ENCODE data around the gene OSGEPL1.

Gene OSGEPL1

GRCh38 chr2:189729430-189729829 lies 33.2 kb downstream of the OSGEPL1 start:
- no peak overlapping the region for H2AFZ ChIP-seq (ENCODE audit: low read depth, low read length)
- H3K4me2 ChIP-seq (ENCODE audit: low read length), result no peak overlapping the region
- H3K79me2 ChIP-seq (ENCODE audit: low read length), result no peaks in the 10 kb centered on the region
- H3K36me3 ChIP-seq (replicated peaks; ENCODE audit: low read depth, low read length), result no peaks in the 10 kb centered on the region
- no peaks in the 10 kb centered on the region for H4K20me1 ChIP-seq (ENCODE audit: insufficient read depth, low read length)
- no peaks in the 10 kb centered on the region for H3K9me3 ChIP-seq (ENCODE audit: insufficient read depth, low read length)
- no peak overlapping the region for H3K27ac ChIP-seq (ENCODE audit: low read length)
- no peaks in the 10 kb centered on the region for H3K27me3 ChIP-seq (ENCODE audit: low read depth, low read length)
- no peak overlapping the region for H3K4me3 ChIP-seq (ENCODE audit: low read length)
- H3K9ac ChIP-seq (ENCODE audit: low read length), result no peak overlapping the region
- TF ChIP-seq CTCF (IDR thresholded peaks at IDR 0.05; ENCODE audit: low read depth, low read length) (no peak), EZH2phosphoT487 (IDR thresholded peaks at IDR 0.05; ENCODE audit: low read depth) (no peak)
- H3K4me1 ChIP-seq (ENCODE audit: low read length), result no peaks in the 10 kb centered on the region

GRCh38 chr2:189726849-189727248 lies 35.7 kb downstream of the OSGEPL1 start:
- Histone ChIP-seq H3K79me2 (ENCODE audit: low read length) (no peaks in the 10 kb centered on the region), H3K9ac (ENCODE audit: low read length) (no peak overlapping the region)
- TF ChIP-seq EZH2phosphoT487 (IDR thresholded peaks at IDR 0.05; ENCODE audit: low read depth), result no peak
- no peak for TF ChIP-seq CTCF (IDR thresholded peaks at IDR 0.05; ENCODE audit: low read depth, low read length)

GRCh38 chr2:189726271-189726670 lies 36.3 kb downstream of the OSGEPL1 start:
- TF ChIP-seq EZH2phosphoT487 (IDR thresholded peaks at IDR 0.05; ENCODE audit: low read depth) (no peak), CTCF (IDR thresholded peaks at IDR 0.05; ENCODE audit: low read depth, low read length) (no peak)

More at GRCh38 chr2:189726849-189727248, 35.7 kb downstream of the OSGEPL1 start:
- Histone ChIP-seq H3K27me3 (ENCODE audit: low read depth, low read length) (no peaks in the 10 kb centered on the region), H3K9me3 (ENCODE audit: insufficient read depth, low read length) (no peaks in the 10 kb centered on the region), H3K4me1 (ENCODE audit: low read length) (no peaks in the 10 kb centered on the region), H3K4me2 (ENCODE audit: low read length) (no peak overlapping the region), H2AFZ (ENCODE audit: low read depth, low read length) (no peak overlapping the region), H3K27ac (ENCODE audit: low read length) (no peak overlapping the region), H3K4me3 (ENCODE audit: low read length) (no peak overlapping the region), H3K36me3 (replicated peaks; ENCODE audit: low read depth, low read length) (no peaks in the 10 kb centered on the region), H4K20me1 (ENCODE audit: insufficient read depth, low read length) (no peaks in the 10 kb centered on the region)

GRCh38 chr2:189723192-189723591 lies 39.4 kb downstream of the OSGEPL1 start:
- no peak overlapping the region for H3K27ac ChIP-seq (ENCODE audit: low read length)
- no peak for TF ChIP-seq CTCF (IDR thresholded peaks at IDR 0.05; ENCODE audit: low read depth, low read length)
- TF ChIP-seq EZH2phosphoT487 (IDR thresholded peaks at IDR 0.05; ENCODE audit: low read depth), result no peak
- no peak overlapping the region for H3K9ac ChIP-seq (ENCODE audit: low read length)
- no peaks in the 10 kb centered on the region for H3K36me3 ChIP-seq (replicated peaks; ENCODE audit: low read depth, low read length)
- no peak overlapping the region for H2AFZ ChIP-seq (ENCODE audit: low read depth, low read length)
- H3K27me3 ChIP-seq (ENCODE audit: low read depth, low read length), result no peaks in the 10 kb centered on the region
- H3K4me1 ChIP-seq (ENCODE audit: low read length), result no peaks in the 10 kb centered on the region
- H3K4me2 ChIP-seq (ENCODE audit: low read length), result no peak overlapping the region
- no peaks in the 10 kb centered on the region for H3K9me3 ChIP-seq (ENCODE audit: insufficient read depth, low read length)
- H3K4me3 ChIP-seq (ENCODE audit: low read length), result no peak overlapping the region
- H3K79me2 ChIP-seq (ENCODE audit: low read length), result no peaks in the 10 kb centered on the region
- H4K20me1 ChIP-seq (ENCODE audit: insufficient read depth, low read length), result no peaks in the 10 kb centered on the region

More at GRCh38 chr2:189726271-189726670, 36.3 kb downstream of the OSGEPL1 start:
- H3K9ac ChIP-seq (ENCODE audit: low read length), result no peak overlapping the region
- H2AFZ ChIP-seq (ENCODE audit: low read depth, low read length), result no peak overlapping the region
- no peak overlapping the region for H3K4me3 ChIP-seq (ENCODE audit: low read length)
- H3K4me1 ChIP-seq (ENCODE audit: low read length), result no peaks in the 10 kb centered on the region
- H3K9me3 ChIP-seq (ENCODE audit: insufficient read depth, low read length), result no peaks in the 10 kb centered on the region
- no peak overlapping the region for H3K4me2 ChIP-seq (ENCODE audit: low read length)
- no peak overlapping the region for H3K27ac ChIP-seq (ENCODE audit: low read length)
- no peaks in the 10 kb centered on the region for H3K79me2 ChIP-seq (ENCODE audit: low read length)
- H3K27me3 ChIP-seq (ENCODE audit: low read depth, low read length), result no peaks in the 10 kb centered on the region
- H4K20me1 ChIP-seq (ENCODE audit: insufficient read depth, low read length), result no peaks in the 10 kb centered on the region
- no peaks in the 10 kb centered on the region for H3K36me3 ChIP-seq (replicated peaks; ENCODE audit: low read depth, low read length)
